AG04450 (cell line): ENCODE data around the gene PTCH1. TPM values are rescaled to one million over a fixed set of nuclear protein-coding genes. Genes with fewer than 3 reads are reported as not detected.
A peak's percentile ranks its signal among the peaks of the same experiment; 100 is the strongest.

Experiments used
- CTCF ChIA-PET: fragments of 300-600, 350-600 bp; formaldehyde crosslinking; extraction: SDS; loops from one replicate; lab custom pipeline; 2022; ENCODE audit warnings: antibody characterized with exemption, inconsistent platforms; lab: Charles Lee
- POLR2A ChIA-PET: fragments of 350-600 bp; formaldehyde crosslinking; extraction: SDS; loops from one replicate; lab custom pipeline; 2021; ENCODE audit warnings: antibody characterized with exemption, inconsistent platforms; lab: Yijun Ruan, JAX
- DNase-seq: peaks from one replicate; pipeline ENCODE4 v3.0.0-alpha.2; 2011; ENCODE audit warnings: low read depth, low spot score
- H3K27ac ChIP-seq: one replicate; pipeline ENCODE4 v1.5.1; 2012; ENCODE audit warnings: low read depth, low read length, control low read depth
- H3K27me3 ChIP-seq: one replicate; pipeline ENCODE4 v1.6.0; 2012; ENCODE audit warnings: low read length; ENCODE audit not compliant: control insufficient read depth, insufficient read depth
- H3K4me3 ChIP-seq: 2 replicates; pipeline ENCODE4 v1.5.1; 2011; ENCODE audit warnings: mild to moderate bottlenecking, low read depth, low read length, control low read depth
- H3K9me3 ChIP-seq: 2 replicates; pipeline ENCODE4 v1.5.1; 2012; ENCODE audit warnings: low read length; ENCODE audit not compliant: control insufficient read depth, insufficient read depth
- polyA plus RNA-seq: library from polyadenylated mRNA; depleted of rRNA; stranded (reverse); fragments of >200 nt; gene quantifications from 2 replicates; pipeline ENCODE4 v1.2.3, GENCODE V29; 2011
- TF ChIP-seq, protein P1 (sequence below): IDR thresholded peaks from 2 replicates; pipeline ENCODE4 v1.5.1; 2011; ENCODE audit warnings: low read depth, low read length, control low read depth, inconsistent platforms

The PTCH1 gene
- polyA plus RNA-seq, 1 experiment = 7.3 TPM

DNA sequence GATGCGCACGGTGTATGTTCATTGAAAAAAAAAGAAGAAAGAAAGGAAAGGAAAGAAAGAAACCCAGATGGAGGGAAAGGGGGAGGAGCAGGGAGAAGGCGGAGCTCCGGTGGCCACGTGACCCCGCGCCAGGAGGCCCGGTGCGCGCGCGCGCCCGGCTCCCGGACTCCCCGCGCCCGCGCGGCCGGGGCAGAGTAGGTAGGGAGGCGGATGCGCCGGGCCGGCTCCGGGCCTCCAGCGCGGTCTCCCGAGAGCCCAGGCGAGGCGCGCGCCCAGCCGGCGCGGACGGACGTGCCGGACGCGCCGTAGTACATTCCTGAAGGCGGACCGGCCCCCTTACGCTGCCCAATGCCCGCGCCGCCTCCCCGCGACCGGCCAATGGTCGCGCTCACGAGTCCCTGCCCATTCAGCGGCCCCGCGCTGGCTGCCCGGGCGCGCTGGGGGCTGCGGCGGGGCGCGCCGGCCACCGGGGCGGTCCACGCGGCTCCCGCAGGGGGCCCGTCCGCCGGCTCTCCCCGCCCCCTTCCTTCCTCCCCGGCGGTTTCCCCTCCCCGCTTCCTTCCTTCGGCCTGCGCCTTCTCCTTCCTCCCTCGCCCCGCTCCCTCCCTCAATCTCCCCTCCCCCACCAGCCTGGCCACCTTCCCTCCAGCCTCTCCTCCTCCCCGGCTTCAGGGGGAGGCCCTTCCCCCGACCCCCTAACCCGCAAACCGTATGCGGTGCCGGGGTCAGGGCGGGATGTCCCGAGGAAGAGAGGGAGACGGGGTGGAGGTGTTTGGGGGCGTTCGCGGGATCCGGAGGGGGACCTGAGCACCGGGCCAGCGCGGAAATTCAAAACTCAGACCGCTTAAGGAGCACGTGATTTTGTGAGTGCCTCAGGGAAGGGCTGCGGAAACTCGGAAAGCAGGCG, 5.8 kb downstream of the PTCH1 start:
- Histone ChIP-seq H3K9me3 (no peaks in the 10 kb centered on the region; the same call in 1 of the 2 replicates), H3K27me3 (no peaks in the 10 kb centered on the region), H3K4me3 (peak overlapping the region; percentile 88), H3K27ac (peak overlapping the region; percentile 87)
- DNase-seq = peak; percentile 89
- TF ChIP-seq, protein P1, sequence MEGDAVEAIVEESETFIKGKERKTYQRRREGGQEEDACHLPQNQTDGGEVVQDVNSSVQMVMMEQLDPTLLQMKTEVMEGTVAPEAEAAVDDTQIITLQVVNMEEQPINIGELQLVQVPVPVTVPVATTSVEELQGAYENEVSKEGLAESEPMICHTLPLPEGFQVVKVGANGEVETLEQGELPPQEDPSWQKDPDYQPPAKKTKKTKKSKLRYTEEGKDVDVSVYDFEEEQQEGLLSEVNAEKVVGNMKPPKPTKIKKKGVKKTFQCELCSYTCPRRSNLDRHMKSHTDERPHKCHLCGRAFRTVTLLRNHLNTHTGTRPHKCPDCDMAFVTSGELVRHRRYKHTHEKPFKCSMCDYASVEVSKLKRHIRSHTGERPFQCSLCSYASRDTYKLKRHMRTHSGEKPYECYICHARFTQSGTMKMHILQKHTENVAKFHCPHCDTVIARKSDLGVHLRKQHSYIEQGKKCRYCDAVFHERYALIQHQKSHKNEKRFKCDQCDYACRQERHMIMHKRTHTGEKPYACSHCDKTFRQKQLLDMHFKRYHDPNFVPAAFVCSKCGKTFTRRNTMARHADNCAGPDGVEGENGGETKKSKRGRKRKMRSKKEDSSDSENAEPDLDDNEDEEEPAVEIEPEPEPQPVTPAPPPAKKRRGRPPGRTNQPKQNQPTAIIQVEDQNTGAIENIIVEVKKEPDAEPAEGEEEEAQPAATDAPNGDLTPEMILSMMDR = no peak
- CTCF ChIA-PET = interaction anchor here (0.8 to 1.1 kb wide), 4 partner anchors 21 to 708 kb away, joined by 3 read pairs; no protein-coding TSS in a partner anchor
- POLR2A ChIA-PET = interaction anchor here (0.6 to 1.0 kb wide), 2 partner anchors 48 to 284 kb away, joined by 3 read pairs; no protein-coding TSS in a partner anchor

DNA sequence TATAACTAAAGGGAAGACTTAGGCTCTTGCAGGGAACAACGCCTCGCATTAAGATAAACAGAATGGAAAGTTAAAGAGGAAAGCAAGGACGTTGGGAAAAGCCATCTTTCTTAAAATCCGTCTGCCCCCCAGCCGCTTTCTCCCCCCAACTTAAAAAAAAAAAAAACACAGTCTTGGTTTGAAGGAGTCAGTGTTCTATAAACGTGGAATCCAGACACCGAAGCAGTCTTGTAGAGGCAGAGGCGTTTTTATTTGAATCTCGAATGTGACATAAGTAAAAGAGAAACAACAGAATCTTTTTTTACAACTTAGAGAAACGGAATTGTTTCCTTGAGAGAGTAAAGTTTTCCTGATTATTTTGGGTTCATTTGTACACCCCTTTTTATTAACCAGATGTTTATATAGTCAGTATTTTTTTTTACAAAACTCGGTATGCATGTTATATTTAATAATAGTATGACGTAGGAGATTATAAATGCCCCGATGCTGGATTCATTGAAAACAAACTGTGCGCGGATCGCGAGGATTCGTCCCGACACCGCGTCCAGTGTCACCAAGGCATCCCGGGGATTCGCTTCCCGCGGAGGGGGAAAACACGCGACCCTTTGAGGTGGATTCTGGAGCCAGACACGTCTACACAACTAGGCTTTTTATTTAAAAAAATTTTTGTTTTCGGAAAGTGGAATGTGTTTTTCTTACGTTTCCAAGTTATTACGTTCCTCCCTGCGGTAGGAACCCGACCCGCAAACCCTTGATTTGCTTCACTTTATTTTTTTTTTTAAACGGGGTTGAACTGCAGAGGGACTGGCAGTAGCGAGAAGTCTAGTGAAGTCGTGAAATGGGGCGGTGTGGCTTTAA, 6.7 kb downstream of the PTCH1 start:
- DNase-seq = no peak
- ChIA-PET POLR2A (interaction anchor here (0.6 to 1.4 kb wide), 6 partner anchors 47 to 370 kb away, joined by 3 to 7 read pairs (median 3); partner anchors contain the start of gene ERCC6L2), CTCF (no interaction called here)
- peak overlapping the region; percentile 88 for H3K4me3 ChIP-seq
- H3K27me3 ChIP-seq = no peaks in the 10 kb centered on the region
- no peaks in the 10 kb centered on the region; the same call in 1 of the 2 replicates for H3K9me3 ChIP-seq
- TF ChIP-seq, protein P1 = no peak
- H3K27ac ChIP-seq = peak overlapping the region; percentile 87

DNA sequence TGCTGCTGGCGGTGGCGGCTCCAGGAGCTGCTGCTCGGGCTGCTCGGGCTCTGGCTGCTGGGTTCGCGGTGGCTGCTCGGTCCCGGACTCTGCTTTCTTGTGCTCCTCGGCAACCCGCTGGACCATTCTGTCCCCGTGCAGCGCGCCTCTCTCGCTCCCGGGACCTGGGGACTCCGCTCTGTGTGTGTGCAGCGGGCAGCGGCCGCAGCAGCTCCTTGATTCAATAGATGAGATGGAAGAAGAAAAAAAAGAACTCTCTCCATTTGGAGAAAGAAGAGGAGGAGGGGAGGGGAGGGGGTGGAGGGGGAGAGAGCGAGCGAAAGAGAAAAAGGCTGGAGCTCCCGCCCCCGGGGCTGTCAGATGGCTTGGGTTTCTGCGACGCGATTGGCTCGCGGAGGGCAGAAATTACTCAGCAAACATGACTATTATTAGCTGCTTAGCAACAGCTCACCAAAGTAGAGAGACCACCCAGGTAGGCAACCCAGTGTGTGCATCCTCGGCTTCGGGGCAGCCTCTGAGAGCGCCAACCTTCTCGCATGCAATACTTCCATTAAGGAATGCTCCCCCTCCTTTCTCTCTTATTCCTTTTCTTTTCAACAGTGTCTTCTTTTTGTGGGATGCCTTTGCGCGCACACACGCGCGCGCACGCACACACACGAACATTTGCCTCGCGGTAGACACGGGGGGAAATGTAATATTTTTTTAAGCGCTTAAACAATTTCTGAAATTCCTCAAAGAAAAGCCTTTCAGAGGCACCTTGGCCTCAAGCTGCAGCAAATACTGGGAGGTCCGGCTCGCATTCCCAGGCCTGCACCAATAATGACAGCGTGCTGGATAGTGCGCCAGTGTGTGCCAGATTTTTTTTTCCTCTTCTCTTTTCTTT, 7.6 kb downstream of the PTCH1 start:
- TF ChIP-seq, protein P1 = no peak
- DNase-seq = peak; percentile 77
- ChIA-PET CTCF (interaction anchor here (0.6 kb wide), 1 partner anchor 195 kb away, joined by 4 read pairs; no protein-coding TSS in a partner anchor), POLR2A (interaction anchor here (0.6 to 1.4 kb wide), 6 partner anchors 36 to 371 kb away, joined by 3 to 7 read pairs (median 4); partner anchors contain the start of gene ERCC6L2)
- H3K4me3 ChIP-seq = peak overlapping the region; percentile 88
- H3K9me3 ChIP-seq = no peaks in the 10 kb centered on the region; the same call in 1 of the 2 replicates
- peak overlapping the region; percentile 87 for H3K27ac ChIP-seq
- H3K27me3 ChIP-seq = no peaks in the 10 kb centered on the region

DNA sequence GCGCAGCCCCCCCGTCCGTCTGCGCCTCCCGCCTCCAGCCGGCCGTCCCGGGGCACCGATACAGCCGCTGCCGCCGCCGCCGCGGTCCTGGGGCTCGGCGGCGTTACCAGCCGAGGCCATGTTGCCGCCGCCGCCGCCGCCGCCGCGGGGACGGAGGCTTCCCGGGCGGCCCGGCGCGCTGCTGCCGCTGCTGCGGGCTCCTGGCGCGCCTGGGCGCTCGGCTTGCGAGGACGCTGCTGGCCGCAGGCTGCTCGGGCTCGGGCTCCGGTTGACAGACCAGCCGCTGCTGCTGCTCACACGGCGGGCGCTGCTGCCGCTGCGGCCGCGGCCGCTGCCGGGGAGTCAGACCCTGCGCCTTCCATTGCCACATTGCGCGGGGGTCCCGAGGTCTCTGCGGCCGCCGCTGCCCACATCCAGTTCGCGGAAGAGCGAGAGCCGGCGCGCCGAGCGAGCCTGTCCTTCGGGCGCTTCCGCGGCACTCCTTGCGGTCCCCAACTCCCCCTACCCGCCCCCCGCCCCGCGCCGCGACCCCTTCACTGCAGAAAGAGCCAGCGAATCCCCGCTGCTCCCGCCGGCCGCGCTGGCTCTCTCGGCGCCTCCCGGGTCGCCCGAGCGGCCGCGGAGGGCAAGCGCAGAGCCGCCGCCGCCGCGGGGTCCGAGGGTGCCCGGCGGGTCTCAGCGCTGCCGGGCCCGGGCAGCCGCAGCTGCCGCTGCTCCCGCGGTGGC, 8.4 kb downstream of the PTCH1 start:
- DNase-seq = no peak
- peak overlapping the region; percentile 88 for H3K4me3 ChIP-seq
- no peaks in the 10 kb centered on the region; the same call in 1 of the 2 replicates for H3K9me3 ChIP-seq
- peak overlapping the region; percentile 87 for H3K27ac ChIP-seq
- ChIA-PET POLR2A (interaction anchor here (0.6 to 1.4 kb wide), 5 partner anchors 35 to 372 kb away, joined by 3 to 7 read pairs (median 5); partner anchors contain the start of gene ERCC6L2), CTCF (interaction anchor here (0.6 kb wide), 1 partner anchor 194 kb away, joined by 4 read pairs; no protein-coding TSS in a partner anchor)
- TF ChIP-seq, protein P1 = no peak
- H3K27me3 ChIP-seq = no peaks in the 10 kb centered on the region
